ENCODE data around the gene TSSC4.

Gene TSSC4

DNA sequence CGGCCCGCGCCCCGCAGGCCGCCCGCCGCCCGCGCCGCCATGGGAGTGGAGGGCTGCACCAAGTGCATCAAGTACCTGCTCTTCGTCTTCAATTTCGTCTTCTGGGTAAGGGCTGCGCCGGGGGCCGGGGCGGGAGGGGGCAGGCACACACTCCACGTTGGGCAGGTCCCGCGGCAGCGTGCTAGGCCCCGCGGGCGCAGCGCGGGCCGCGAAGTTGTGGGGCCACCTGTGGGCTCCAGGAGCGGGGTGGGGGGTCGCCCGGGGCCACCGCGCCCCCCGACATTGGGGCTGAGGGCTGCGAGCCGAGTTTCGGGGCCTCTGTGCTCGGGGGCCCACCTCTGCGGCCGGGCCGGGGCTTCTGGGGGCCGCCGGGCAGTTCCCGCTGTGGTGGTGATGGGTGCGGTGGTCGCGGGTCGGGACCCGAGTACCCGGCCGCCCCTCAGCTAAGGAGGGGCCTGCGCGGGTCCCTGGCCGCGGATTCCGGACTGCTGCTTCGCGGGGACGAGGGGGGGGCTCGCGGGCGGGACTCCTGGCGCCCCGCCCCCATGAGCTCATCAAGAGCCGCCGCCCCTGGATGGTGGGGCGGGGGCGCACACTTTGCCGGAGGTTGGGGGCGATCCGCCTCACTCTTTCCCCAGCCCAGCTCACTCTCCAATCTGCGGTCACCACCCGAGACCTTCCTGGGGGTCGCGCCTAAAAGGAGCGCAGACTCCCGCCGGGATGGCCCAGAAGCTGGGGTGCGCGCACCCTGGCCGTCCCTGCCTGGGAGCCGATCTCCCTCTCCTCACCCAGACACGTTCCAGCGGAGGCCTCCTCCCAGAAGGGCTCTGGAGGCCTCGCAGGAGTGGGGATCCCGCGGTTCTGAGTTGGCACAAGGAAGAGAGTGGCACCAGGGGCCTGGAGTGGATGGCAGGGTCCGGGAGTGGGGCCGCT lies 22.8 kb upstream of the TSSC4 start:
- H3K9ac ChIP-seq (ENCODE audit: low read length), result peak overlapping the region; percentile 88
- no peaks in the 10 kb centered on the region; the same call in 1 of the 2 replicates for H3K36me3 ChIP-seq (ENCODE audit: insufficient read depth, low read length)
- H3K4me2 ChIP-seq (ENCODE audit: low read length), result peak overlapping the region; percentile 96
- H4K20me1 ChIP-seq (ENCODE audit: insufficient read depth, low read length), result no peaks in the 10 kb centered on the region
- no peaks in the 10 kb centered on the region for H3F3A ChIP-seq (ENCODE audit: insufficient read depth, low read length)
- TF ChIP-seq EZH2 (IDR thresholded peaks at IDR 0.05; ENCODE audit: borderline replicate concordance, low read length) (no peak), CTCF (IDR thresholded peaks at IDR 0.05; ENCODE audit: low read length) (no peak)
- no peaks in the 10 kb centered on the region for H3K9me3 ChIP-seq (ENCODE audit: low read length)
- H3K4me3 ChIP-seq (ENCODE audit: low read depth, low read length, poor library complexity, severe bottlenecking), result peak overlapping the region; percentile 91
- H3K27me3 ChIP-seq (ENCODE audit: insufficient read depth, low read length), result no peaks in the 10 kb centered on the region
- H3K27ac ChIP-seq (ENCODE audit: low read depth, low read length, poor library complexity, severe bottlenecking), result peak overlapping the region; percentile 4
- no peak overlapping the region for H2AFZ ChIP-seq (ENCODE audit: low read length)
- peaks cover 25% of the 10 kb centered on the region for H3K79me2 ChIP-seq (ENCODE audit: insufficient read depth, low read length)
- H3K4me1 ChIP-seq (ENCODE audit: insufficient read depth, low read length, severe bottlenecking), result peaks cover 51% of the 10 kb centered on the region
- no peaks in the 10 kb centered on the region for H3K9me2 ChIP-seq (ENCODE audit: low read depth, low read length)

DNA sequence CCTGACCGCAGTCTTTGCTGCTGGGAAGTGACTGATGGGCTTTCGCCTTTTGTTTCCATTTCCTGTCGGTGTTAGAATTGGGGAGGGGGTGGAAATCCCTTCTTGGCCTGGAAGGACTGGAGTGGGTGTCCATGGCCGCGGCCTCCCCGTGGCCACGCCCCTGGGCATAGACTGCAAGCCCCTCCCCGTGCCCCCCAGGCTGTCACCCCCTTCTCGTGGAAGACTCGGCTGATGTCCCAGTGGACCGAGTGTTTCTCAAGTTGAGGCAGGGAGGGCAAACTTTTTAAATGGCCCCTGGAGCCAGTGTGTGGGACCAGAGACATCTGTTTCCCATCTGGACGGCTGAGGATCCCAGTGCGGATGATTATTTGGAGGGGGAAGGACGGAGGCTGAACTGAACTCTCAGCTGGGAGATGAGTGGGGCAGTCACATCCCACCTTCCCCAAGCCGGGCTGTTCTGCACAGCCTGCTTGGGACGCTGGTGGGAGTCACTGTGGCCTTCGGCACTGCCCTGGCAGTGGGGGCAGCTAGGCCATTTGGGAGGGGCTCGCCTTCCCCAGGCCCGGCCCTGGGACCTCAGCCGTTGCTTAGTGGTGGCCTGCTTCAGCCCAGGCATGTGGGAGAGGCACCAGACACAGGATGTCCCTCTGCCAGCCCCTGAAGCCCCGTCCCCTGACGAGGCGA lies 21.9 kb upstream of the TSSC4 start:
- H3K9ac ChIP-seq (ENCODE audit: low read length), result peak overlapping the region; percentile 88
- no peaks in the 10 kb centered on the region for H3K9me3 ChIP-seq (ENCODE audit: low read length)
- H3K27me3 ChIP-seq (ENCODE audit: insufficient read depth, low read length), result no peaks in the 10 kb centered on the region
- H3K4me3 ChIP-seq (ENCODE audit: low read depth, low read length, poor library complexity, severe bottlenecking), result peak overlapping the region; percentile 91
- H3K27ac ChIP-seq (ENCODE audit: low read depth, low read length, poor library complexity, severe bottlenecking), result peak overlapping the region; percentile 5
- no peaks in the 10 kb centered on the region; the same call in 1 of the 2 replicates for H3K36me3 ChIP-seq (ENCODE audit: insufficient read depth, low read length)
- peak overlapping the region; percentile 96 for H3K4me2 ChIP-seq (ENCODE audit: low read length)
- H4K20me1 ChIP-seq (ENCODE audit: insufficient read depth, low read length), result no peaks in the 10 kb centered on the region
- TF ChIP-seq EZH2 (IDR thresholded peaks at IDR 0.05; ENCODE audit: borderline replicate concordance, low read length) (no peak), CTCF (IDR thresholded peaks at IDR 0.05; ENCODE audit: low read length) (no peak)
- H3K79me2 ChIP-seq (ENCODE audit: insufficient read depth, low read length), result peaks cover 25% of the 10 kb centered on the region
- H2AFZ ChIP-seq (ENCODE audit: low read length), result no peak overlapping the region
- H3K9me2 ChIP-seq (ENCODE audit: low read depth, low read length), result no peaks in the 10 kb centered on the region
- peaks cover 60% of the 10 kb centered on the region for H3K4me1 ChIP-seq (ENCODE audit: insufficient read depth, low read length, severe bottlenecking)
- H3F3A ChIP-seq (ENCODE audit: insufficient read depth, low read length), result no peaks in the 10 kb centered on the region

- H3K4me1 ChIP-seq (ENCODE audit: insufficient read depth, low read length, severe bottlenecking), result peaks cover 65% of the 10 kb centered on the region
Observed at GRCh38 chr11:2379466-2380174, 20.9 kb upstream of the TSSC4 start.

More at GRCh38 chr11:2379466-2380174, 20.9 kb upstream of the TSSC4 start:
- no peaks in the 10 kb centered on the region; the same call in 1 of the 2 replicates for H3K36me3 ChIP-seq (ENCODE audit: insufficient read depth, low read length)
- peak overlapping the region; percentile 50; the same call in 1 of the 2 replicates for H3K9ac ChIP-seq (ENCODE audit: low read length)
- peak overlapping the region; percentile 96 for H3K4me2 ChIP-seq (ENCODE audit: low read length)
- H4K20me1 ChIP-seq (ENCODE audit: insufficient read depth, low read length), result no peaks in the 10 kb centered on the region
- TF ChIP-seq CTCF (IDR thresholded peaks at IDR 0.05; ENCODE audit: low read length) (no peak), EZH2 (IDR thresholded peaks at IDR 0.05; ENCODE audit: borderline replicate concordance, low read length) (no peak)
- no peaks in the 10 kb centered on the region for H3K27me3 ChIP-seq (ENCODE audit: insufficient read depth, low read length)
- peaks cover 1% of the 10 kb centered on the region; the same call in 1 of the 2 replicates for H3F3A ChIP-seq (ENCODE audit: insufficient read depth, low read length)
- peak overlapping the region; percentile 91 for H3K4me3 ChIP-seq (ENCODE audit: low read depth, low read length, poor library complexity, severe bottlenecking)
- H3K79me2 ChIP-seq (ENCODE audit: insufficient read depth, low read length), result peaks cover 25% of the 10 kb centered on the region
- peak overlapping the region; percentile 79 for H3K27ac ChIP-seq (ENCODE audit: low read depth, low read length, poor library complexity, severe bottlenecking)
- H2AFZ ChIP-seq (ENCODE audit: low read length), result no peak overlapping the region
- H3K9me2 ChIP-seq (ENCODE audit: low read depth, low read length), result no peaks in the 10 kb centered on the region
- H3K9me3 ChIP-seq (ENCODE audit: low read length), result no peaks in the 10 kb centered on the region
